H1 (cell line): ENCODE data around the gene BRAP. TPM values are rescaled to one million over a fixed set of nuclear protein-coding genes. Genes with fewer than 3 reads are reported as not detected.

Experiments used
- TEAD4 ChIP-seq: IDR thresholded peaks from 2 replicates; pipeline ENCODE4 v1.6.1; 2012; ENCODE audit warnings: low read depth, low read length, inconsistent platforms, mixed read lengths
- polyA plus RNA-seq, 7 experiments: library from polyadenylated mRNA; depleted of rRNA in 3 of 7; stranded (reverse) in 5 of 7; unstranded in 2 of 7; fragments of >200 nt in 5 of 7; fragments of 200-250 nt in 2 of 7; gene quantifications; 1 replicate in 5 of 7; 2 replicates in 1 of 7; 4 replicates in 1 of 7; pipeline versions ENCODE4 v1.2.1 to v1.2.3, GENCODE V29; 2011 to 2013; ENCODE audit warnings: missing spikeins in 2 of 7, mixed read lengths in 2 of 7
- total RNA-seq: library from RNA; stranded (reverse); fragmentation: NEBNext Ultra II Directional; extraction: Animal tissue kit (Norgen Biotek cat#: 25700); gene quantifications from 2 replicates; pipeline ENCODE4 v1.2.1, GENCODE V29; 2021

BRAP gene
- total and polyA plus RNA-seq, 2 of the 8 experiments (the other 6 are each of a cell fraction or from before 2014, with no cell fraction given): 12.8 to 22.2 TPM

- TF ChIP-seq TEAD4: no peak
These were observed 40.3 kb downstream of the BRAP start (continued) for GRCh38 chr12:111645433-111645832.
